HUES64 (cell line): ENCODE data around the gene PDZD8.
"Not testable (repeated sequence)": the region's sequence is repeated elsewhere in the genome, so short reads cannot be mapped to it uniquely, and the experiment has no call there.

ENCODE experiments used
- H3K27ac ChIP-seq: 2 replicates; pipeline ENCODE4 v1.7.0; 2013; ENCODE audit warnings: low read depth, low read length, inconsistent platforms
- H3K27me3 ChIP-seq: 2 replicates; pipeline ENCODE4 v1.6.1; 2013; ENCODE audit warnings: mild to moderate bottlenecking, low read length; ENCODE audit not compliant: insufficient read depth
- H3K36me3 ChIP-seq: 2 replicates; pipeline ENCODE4 v1.6.1; 2013; ENCODE audit warnings: mild to moderate bottlenecking, low read length; ENCODE audit not compliant: insufficient read depth
- H3K4me1 ChIP-seq: 2 replicates; pipeline ENCODE4 v1.6.1; 2013; ENCODE audit warnings: mild to moderate bottlenecking, low read length, moderate library complexity; ENCODE audit not compliant: insufficient read depth
- H3K4me3 ChIP-seq: 2 replicates; pipeline ENCODE4 v1.5.1; 2013; ENCODE audit warnings: mild to moderate bottlenecking, low read length, moderate library complexity
- H3K9ac ChIP-seq: 2 replicates; pipeline ENCODE4 v1.6.1; 2013; ENCODE audit warnings: mild to moderate bottlenecking, low read depth, low read length
- H3K9me3 ChIP-seq: 2 replicates; pipeline ENCODE4 v1.6.1; 2013; ENCODE audit warnings: low read depth, low read length; ENCODE audit not compliant: insufficient read depth
- WGBS: fragments of 150-250, 120-280 bp; methylation state at CpG from one replicate; pipeline ENCODE4 v1.1.7; 2013; ENCODE audit warnings: missing lambda C conversion rate; 5-methylcytosine and 5-hydroxymethylcytosine counted together

The PDZD8 gene

DNA sequence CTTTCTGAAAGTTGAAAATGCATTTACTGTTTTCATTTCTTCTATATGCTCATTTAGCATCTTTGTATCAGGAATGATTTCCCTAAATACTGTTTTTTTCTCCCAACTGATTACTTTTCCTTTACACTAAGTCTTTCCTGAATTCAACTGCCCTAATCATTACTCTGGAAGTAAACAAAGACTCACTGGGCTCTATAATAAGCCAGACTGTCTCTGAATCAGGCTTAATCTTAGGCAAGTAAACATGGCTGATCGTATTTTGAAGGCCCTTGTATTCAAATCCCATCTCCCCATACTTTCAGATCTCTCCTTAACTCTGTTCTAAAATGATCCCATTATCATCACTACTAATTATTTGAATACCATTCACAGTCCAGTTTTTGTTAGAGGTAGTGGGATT, 61.6 kb downstream of the PDZD8 start:
- H3K36me3 ChIP-seq, result peaks cover 6% of the 10 kb centered on the region
- H3K4me1 ChIP-seq, result no peaks in the 10 kb centered on the region
- no peak overlapping the region for H3K4me3 ChIP-seq
- 94% methylated on average over 1 of the region's 1 CpG for WGBS
- H3K9ac ChIP-seq, result no peak overlapping the region
- no peaks in the 10 kb centered on the region for H3K9me3 ChIP-seq
- no peaks in the 10 kb centered on the region for H3K27me3 ChIP-seq
- no peak overlapping the region for H3K27ac ChIP-seq

DNA sequence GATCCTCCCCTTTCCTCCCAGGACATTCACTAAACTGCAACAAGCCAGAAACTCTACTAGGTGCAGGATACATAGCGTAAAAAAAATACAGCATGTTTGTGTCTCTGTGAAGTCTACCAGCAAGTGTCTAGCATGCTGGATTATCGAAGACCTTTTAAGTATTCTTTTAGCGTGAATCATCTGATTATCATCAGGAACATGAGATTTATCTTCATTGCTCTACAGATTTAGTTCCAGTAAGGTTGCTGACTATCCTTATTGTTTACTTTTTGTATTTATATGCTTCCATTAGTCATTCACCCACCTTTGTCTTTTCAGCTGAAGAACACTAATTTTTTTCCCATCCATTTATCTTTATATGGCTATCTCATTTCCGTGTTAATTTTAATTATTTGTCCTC, 62.8 kb downstream of the PDZD8 start:
- over 99% methylated on average over 4 of the region's 4 CpGs for WGBS
- no peak overlapping the region for H3K4me3 ChIP-seq
- no peak overlapping the region for H3K27ac ChIP-seq

DNA sequence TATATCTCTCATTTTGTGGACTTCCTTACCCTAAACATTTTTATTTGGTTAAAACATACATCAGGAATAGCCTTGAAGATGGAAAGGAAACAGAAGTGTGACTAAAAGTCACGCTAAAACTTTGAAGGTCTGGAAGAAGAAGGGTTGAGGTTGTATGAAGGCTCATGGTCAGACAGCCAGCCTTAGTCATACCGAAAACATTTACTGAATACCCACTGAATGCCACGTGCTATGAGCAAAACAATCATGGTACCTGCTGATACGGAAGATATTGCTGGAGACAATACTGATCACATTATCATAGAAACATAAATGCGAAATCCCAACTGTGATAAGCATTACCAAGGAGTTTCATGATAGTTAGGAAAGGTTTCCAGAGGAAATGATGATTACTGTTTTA, 64.0 kb downstream of the PDZD8 start:
- 95% methylated on average over 5 of the region's 5 CpGs for WGBS
- Histone ChIP-seq H3K9ac (no peak overlapping the region), H3K4me1 (no peaks in the 10 kb centered on the region), H3K4me3 (no peak overlapping the region), H3K27ac (no peak overlapping the region), H3K36me3 (no peaks in the 10 kb centered on the region), H3K9me3 (no peaks in the 10 kb centered on the region), H3K27me3 (no peaks in the 10 kb centered on the region)

More for the DNA sequence above, 62.8 kb downstream of the PDZD8 start:
- H3K36me3 ChIP-seq, result no peaks in the 10 kb centered on the region
- no peaks in the 10 kb centered on the region for H3K9me3 ChIP-seq
- no peaks in the 10 kb centered on the region for H3K4me1 ChIP-seq
- no peaks in the 10 kb centered on the region for H3K27me3 ChIP-seq
- H3K9ac ChIP-seq, result no peak overlapping the region

DNA sequence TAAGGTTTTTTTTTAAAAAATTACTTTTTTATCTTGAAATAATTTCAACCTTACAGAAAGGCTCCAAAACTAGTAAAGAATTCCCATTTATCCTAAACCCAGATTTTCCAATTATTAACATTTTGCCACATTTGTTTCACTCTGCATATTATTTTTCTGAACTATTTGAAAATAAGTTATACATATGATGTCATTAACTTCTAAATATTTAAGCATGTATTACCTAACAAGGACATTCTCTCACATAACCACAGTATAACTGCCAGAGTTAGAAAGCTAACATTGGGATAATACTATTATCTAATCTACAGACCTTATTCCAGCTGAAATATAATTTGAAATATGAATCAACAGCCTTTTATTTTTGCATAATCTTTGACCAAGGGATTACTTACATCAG, 68.6 kb downstream of the PDZD8 start:
- Histone ChIP-seq H3K9me3 (peaks cover 5% of the 10 kb centered on the region; the same call in 1 of the 2 replicates), H3K27ac (no peak overlapping the region), H3K4me3 (no peak overlapping the region), H3K4me1 (no peaks in the 10 kb centered on the region), H3K27me3 (no peaks in the 10 kb centered on the region), H3K9ac (no peak overlapping the region), H3K36me3 (peaks cover 7% of the 10 kb centered on the region; the same call in 1 of the 2 replicates)

DNA sequence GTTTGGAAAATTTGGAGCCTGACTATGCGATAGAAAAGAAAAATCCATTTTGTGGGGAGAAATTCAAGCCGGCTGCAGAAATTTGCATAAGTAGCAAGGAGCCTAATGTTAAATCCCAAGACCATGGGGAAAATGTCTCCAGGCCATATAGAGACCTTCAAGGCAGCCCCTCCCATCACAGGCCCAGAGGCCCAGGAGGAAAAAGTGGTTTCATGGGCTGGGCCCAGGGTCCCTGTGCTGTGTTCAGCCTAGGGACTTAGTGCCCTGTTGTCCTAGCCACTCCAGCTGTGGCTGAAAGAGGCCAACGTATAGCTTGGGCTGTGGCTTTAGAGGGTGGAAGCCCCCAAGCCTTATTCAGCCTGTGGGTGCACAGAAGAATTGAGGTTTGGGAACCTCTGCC, 71.8 kb downstream of the PDZD8 start:
- not testable (repeated sequence) for H3K36me3 ChIP-seq, H3K4me3 ChIP-seq, H3K9ac ChIP-seq, H3K27me3 ChIP-seq, H3K27ac ChIP-seq, H3K4me1 ChIP-seq, H3K9me3 ChIP-seq
- 90% methylated on average over 3 of the region's 3 CpGs for WGBS

GRCh38 chr10:117300671-117301070, 74.6 kb downstream of the PDZD8 start:
- Histone ChIP-seq H3K9ac (no peak overlapping the region), H3K27ac (no peak overlapping the region), H3K27me3 (no peaks in the 10 kb centered on the region), H3K36me3 (peaks cover 5% of the 10 kb centered on the region; the same call in 1 of the 2 replicates), H3K4me3 (no peak overlapping the region), H3K9me3 (peaks cover 5% of the 10 kb centered on the region; the same call in 1 of the 2 replicates), H3K4me1 (no peaks in the 10 kb centered on the region)
- 46% methylated on average over 1 of the region's 1 CpG for WGBS

- no peaks in the 10 kb centered on the region for H3K4me1 ChIP-seq
- no peaks in the 10 kb centered on the region for H3K27me3 ChIP-seq
- H3K4me3 ChIP-seq, result no peak overlapping the region
- no peak overlapping the region for H3K27ac ChIP-seq
- H3K9me3 ChIP-seq, result peaks cover 3% of the 10 kb centered on the region; the same call in 1 of the 2 replicates
- H3K36me3 ChIP-seq, result no peaks in the 10 kb centered on the region
- no peak overlapping the region for H3K9ac ChIP-seq
Measured at GRCh38 chr10:117299435-117299834, 75.8 kb downstream of the PDZD8 start.

GRCh38 chr10:117298219-117298618, 77.0 kb downstream of the PDZD8 start:
- H3K27ac ChIP-seq, result no peak overlapping the region
- WGBS, result 93% methylated on average over 1 of the region's 1 CpG
- H3K36me3 ChIP-seq, result no peaks in the 10 kb centered on the region
- H3K9me3 ChIP-seq, result no peaks in the 10 kb centered on the region
- H3K27me3 ChIP-seq, result no peaks in the 10 kb centered on the region
- no peaks in the 10 kb centered on the region for H3K4me1 ChIP-seq
- no peak overlapping the region for H3K4me3 ChIP-seq
- H3K9ac ChIP-seq, result no peak overlapping the region

- no peak overlapping the region for H3K9ac ChIP-seq
- WGBS, result 92% methylated on average over 2 of the region's 2 CpGs
- no peaks in the 10 kb centered on the region for H3K9me3 ChIP-seq
- H3K36me3 ChIP-seq, result 0 out of 2 replicates have a peak, but pooled peaks cover 4% of the 10 kb centered on the region
- H3K4me3 ChIP-seq, result no peak overlapping the region
- H3K4me1 ChIP-seq, result no peaks in the 10 kb centered on the region
- H3K27ac ChIP-seq, result no peak overlapping the region
- no peaks in the 10 kb centered on the region for H3K27me3 ChIP-seq
Measured at GRCh38 chr10:117294735-117295134, 80.5 kb downstream of the PDZD8 start.

- Histone ChIP-seq H3K27me3 (no peaks in the 10 kb centered on the region), H3K36me3 (peaks cover 9% of the 10 kb centered on the region), H3K9ac (no peak overlapping the region), H3K4me3 (no peak overlapping the region), H3K4me1 (no peaks in the 10 kb centered on the region), H3K9me3 (no peaks in the 10 kb centered on the region), H3K27ac (no peak overlapping the region)
- WGBS, result no CpG with 5 or more reads among the region's 1 CpG
Measured at GRCh38 chr10:117294039-117294645, 81.1 kb downstream of the PDZD8 start.

- not testable (repeated sequence) for H3K27ac ChIP-seq, H3K4me1 ChIP-seq, H3K9me3 ChIP-seq, H3K9ac ChIP-seq, H3K4me3 ChIP-seq, H3K27me3 ChIP-seq
- peaks cover 12% of the 10 kb centered on the region for H3K36me3 ChIP-seq
- WGBS, result 93% methylated on average over 10 of the region's 10 CpGs
Measured at GRCh38 chr10:117290872-117291271, 84.4 kb downstream of the PDZD8 start.
